Kidney (tissue), 14 donors: Measurements from ENCODE around the gene RSRC1. TPM values are rescaled to one million over a fixed set of nuclear protein-coding genes. Genes with fewer than 3 reads are reported as not detected.

Source experiments
- DNase-seq, 5 donors: peaks; one replicate each; pipeline ENCODE4 v3.0.0-alpha.2; 2013 to 2020
- FAIRE-seq: peaks from 2 replicates; lab custom pipeline; 2012; peaks lifted over from hg19 to GRCh38; lab: Jason Lieb, UNC
- H3K27ac ChIP-seq, 2 donors: one replicate each; pipeline ENCODE4 v1.7.0; 2013; ENCODE audit warnings: low read depth in 2 of 2, low read length in 2 of 2, inconsistent platforms in 1 of 2
- H3K27me3 ChIP-seq: one replicate; pipeline ENCODE4 v1.7.1; 2013; ENCODE audit warnings: low read length, inconsistent platforms; ENCODE audit not compliant: control insufficient read depth, insufficient read depth
- H3K36me3 ChIP-seq, 3 donors: one replicate each; pipeline versions ENCODE4 v1.7.0 to v1.7.1; 2013; ENCODE audit warnings: low read length in 3 of 3, control low read depth in 1 of 3, inconsistent platforms in 1 of 3; ENCODE audit not compliant: insufficient read depth in 3 of 3, control insufficient read depth in 2 of 3
- H3K4me1 ChIP-seq, 3 donors: one replicate each; pipeline versions ENCODE4 v1.7.0 to v1.7.1; 2013; ENCODE audit warnings: low read length in 3 of 3, inconsistent platforms in 1 of 3, low read depth in 1 of 3; ENCODE audit not compliant: control insufficient read depth in 2 of 3, insufficient read depth in 2 of 3
- H3K4me3 ChIP-seq, 3 donors: one replicate each; pipeline versions ENCODE4 v1.7.0 to v1.8.1; 2013; ENCODE audit warnings: low read length in 3 of 3, control low read depth in 1 of 3, inconsistent platforms in 1 of 3
- H3K9ac ChIP-seq, 3 donors: one replicate each; pipeline versions ENCODE4 v1.7.0 to v1.7.1; 2013; ENCODE audit warnings: low read length in 3 of 3, control low read depth in 1 of 3, inconsistent platforms in 1 of 3
- H3K9me3 ChIP-seq, 3 donors: one replicate each; pipeline versions ENCODE4 v1.7.0 to v1.7.1; 2013; ENCODE audit warnings: low read length in 3 of 3, control low read depth in 1 of 3, inconsistent platforms in 1 of 3; ENCODE audit not compliant: control insufficient read depth in 2 of 3, insufficient read depth in 1 of 3
- CTCF ChIP-seq: IDR thresholded peaks from 3 replicates; pipeline ENCODE4 v1.5.1; 2012; ENCODE audit warnings: mild to moderate bottlenecking, moderate library complexity, borderline replicate concordance; ENCODE audit not compliant: insufficient read depth; ENCODE audit errors: extremely low read depth
- intact Hi-C: fragments of 100-400 bp; cut with DNase I; formaldehyde crosslinking; loops from one replicate; pipeline ENCODE4 v1.11.1; 2022
- polyA plus RNA-seq: library from polyadenylated mRNA; stranded (reverse); fragments of 350-450 nt; fragmentation: Illumina TruSeq; extraction: RNeasy Lipid Tissue Mini Kit (QIAGEN cat#74804); gene quantifications from one replicate; pipeline ENCODE4 v1.2.3, GENCODE V29; 2014; ENCODE audit warnings: low read depth, low replicate concordance; ENCODE audit not compliant: insufficient read depth
- total RNA-seq: library from RNA; stranded (reverse); fragmentation: NEBNext Ultra II Directional; extraction: Animal tissue kit (Norgen Biotek cat#: 25700); gene quantifications from one replicate; pipeline ENCODE4 v1.2.1, GENCODE V29; 2021
- donor health status: control.
- donor health status: control.
- donor health status: control.
- donor health status: control.
- donor health status: control.
- donor health status: DM: yes; HTN: yes; CAD: no.
- donor health status: Normal renal cell carcinoma (clear cell type).

The RSRC1 gene
- total and polyA plus RNA-seq, 2 donors from 2014 or later = 14.3 to 33.8 TPM

GRCh38 chr3:158264894-158265293 lies 155.0 kb downstream of the RSRC1 start:
- intact Hi-C loops = no loop called here
- H3K27ac ChIP-seq = no peak overlapping the region
- H3K9ac ChIP-seq = no peak overlapping the region
- no peak for FAIRE-seq
- H3K4me1 ChIP-seq = no peaks in the 10 kb centered on the region
- H3K4me3 ChIP-seq = no peak overlapping the region
- TF ChIP-seq CTCF = no peak
- DNase-seq = no peak
- no peaks in the 10 kb centered on the region for H3K27me3 ChIP-seq
- peaks cover 0 to 20% (median 4%) of the 10 kb centered on the region in 3 donors for H3K9me3 ChIP-seq
- H3K36me3 ChIP-seq = no peaks in the 10 kb centered on the region

GRCh38 chr3:158267015-158267414 lies 157.1 kb downstream of the RSRC1 start:
- no peak overlapping the region for H3K4me3 ChIP-seq
- intact Hi-C loops = no loop called here
- H3K27me3 ChIP-seq = no peaks in the 10 kb centered on the region
- FAIRE-seq (no peak), DNase-seq (no peak)
- TF ChIP-seq CTCF = no peak
- H3K27ac ChIP-seq = no peak overlapping the region
- no peaks in the 10 kb centered on the region for H3K36me3 ChIP-seq
- H3K9me3 ChIP-seq = peaks cover 0 to 20% (median 4%) of the 10 kb centered on the region in 3 donors
- no peak overlapping the region for H3K9ac ChIP-seq
- H3K4me1 ChIP-seq = no peaks in the 10 kb centered on the region

- intact Hi-C loops = no loop called here
- H3K4me3 ChIP-seq = no peak overlapping the region
- DNase-seq (no peak), FAIRE-seq (no peak)
- no peaks in the 10 kb centered on the region for H3K36me3 ChIP-seq
- H3K4me1 ChIP-seq = no peaks in the 10 kb centered on the region
- no peaks in the 10 kb centered on the region for H3K27me3 ChIP-seq
- no peak overlapping the region for H3K27ac ChIP-seq
- peaks cover 0 to 20% (median 4%) of the 10 kb centered on the region in 3 donors for H3K9me3 ChIP-seq
- no peak overlapping the region for H3K9ac ChIP-seq
- no peak for TF ChIP-seq CTCF
Observed at GRCh38 chr3:158269942-158270341, 160.1 kb downstream of the RSRC1 start.

- H3K36me3 ChIP-seq = no peaks in the 10 kb centered on the region
- no peaks in the 10 kb centered on the region for H3K4me1 ChIP-seq
- no peak for DNase-seq
- peaks cover 0 to 9% (median 2%) of the 10 kb centered on the region in 3 donors for H3K9me3 ChIP-seq
- no peak overlapping the region for H3K9ac ChIP-seq
- no peak overlapping the region for H3K4me3 ChIP-seq
- TF ChIP-seq CTCF = no peak
- intact Hi-C loops = no loop called here
- no peak for FAIRE-seq
- H3K27me3 ChIP-seq = no peaks in the 10 kb centered on the region
- H3K27ac ChIP-seq = no peak overlapping the region
Observed at GRCh38 chr3:158272081-158272480, 162.2 kb downstream of the RSRC1 start.
